GM19035 (cell line): ENCODE results near the gene LSM6.

Experiments
- ATAC-seq: cut with Tn5 transposase; IDR thresholded peaks from one replicate; pipeline ENCODE4 v1.9.1; 2021; ENCODE audit not compliant: unreplicated experiment

Gene LSM6

DNA sequence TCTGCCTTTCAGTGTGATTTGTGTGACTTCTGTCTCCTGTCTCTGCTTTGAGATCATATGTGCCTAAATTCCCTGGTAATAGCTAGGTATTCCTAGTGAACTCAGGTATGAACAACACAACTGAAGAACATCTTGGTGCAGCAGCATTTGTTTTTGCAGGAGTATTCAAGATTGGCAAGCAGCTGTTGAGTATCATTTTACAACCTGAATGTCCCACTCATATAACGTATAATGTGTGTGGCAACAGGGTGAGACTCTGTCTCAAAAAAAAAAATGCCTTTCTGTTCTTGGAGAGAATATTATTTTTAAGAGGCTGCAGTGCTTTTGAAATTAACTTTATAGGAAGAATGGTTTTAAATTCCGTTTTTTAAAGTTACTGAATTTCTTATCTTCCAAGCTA lies 7.7 kb downstream of the LSM6 start:
- ATAC-seq: no peak

GRCh38 chr4:146186041-146186440 lies 10.5 kb downstream of the LSM6 start:
- no peak for ATAC-seq

- ATAC-seq: no peak
These were observed 11.1 kb downstream of the LSM6 start for GRCh38 chr4:146186596-146186995.

DNA sequence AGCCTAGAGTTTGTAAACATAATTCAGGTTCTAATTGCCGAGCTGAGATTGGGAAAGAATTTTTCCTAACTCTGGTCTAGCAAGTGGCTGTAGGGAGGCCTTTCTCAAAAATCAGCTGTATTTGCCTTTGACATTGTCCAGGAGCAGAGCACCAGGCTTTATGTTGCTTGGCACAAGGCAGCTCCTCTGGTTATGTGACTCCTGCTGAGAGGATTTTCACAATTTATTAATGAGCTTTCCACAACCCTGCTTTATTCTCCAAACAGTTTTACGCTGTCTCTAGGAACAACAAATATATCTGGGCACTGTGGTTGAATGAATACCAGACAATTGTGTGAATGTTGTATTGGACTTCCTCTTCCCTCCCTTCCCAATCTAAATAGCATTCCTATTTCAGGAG lies 14.9 kb downstream of the LSM6 start:
- no peak for ATAC-seq

DNA sequence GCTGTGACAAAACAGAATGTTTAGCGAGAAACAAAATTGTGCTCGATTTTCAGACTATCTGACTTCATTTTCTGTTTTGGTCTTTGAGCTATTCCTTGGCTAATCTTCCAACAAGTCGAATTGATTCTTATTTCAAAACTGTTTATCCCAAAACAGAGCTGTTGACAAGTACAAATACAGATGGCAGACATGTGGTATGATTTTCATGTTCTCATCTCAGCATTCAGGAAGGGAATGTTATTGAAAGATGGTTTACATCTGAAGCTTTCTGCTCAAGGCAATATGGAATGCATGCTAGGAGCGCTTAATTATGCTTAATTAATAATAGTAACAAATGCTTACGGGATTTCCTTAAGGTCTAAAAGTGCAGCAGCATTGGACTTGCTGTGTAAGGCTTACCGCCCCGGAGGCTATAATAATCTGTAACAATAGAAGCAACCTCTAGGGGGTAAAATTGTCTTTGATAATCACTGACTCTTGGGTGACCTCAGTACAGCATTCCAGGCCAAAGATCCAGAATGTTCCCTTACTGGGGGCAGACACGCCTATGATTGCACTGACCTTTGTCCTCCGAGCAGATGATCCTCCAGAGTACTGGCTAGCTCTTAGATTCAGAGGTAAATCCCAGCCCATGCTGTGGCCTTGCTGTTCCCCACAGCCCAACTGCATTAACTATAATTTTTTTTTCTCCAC lies 16.4 kb downstream of the LSM6 start:
- ATAC-seq: no peak

DNA sequence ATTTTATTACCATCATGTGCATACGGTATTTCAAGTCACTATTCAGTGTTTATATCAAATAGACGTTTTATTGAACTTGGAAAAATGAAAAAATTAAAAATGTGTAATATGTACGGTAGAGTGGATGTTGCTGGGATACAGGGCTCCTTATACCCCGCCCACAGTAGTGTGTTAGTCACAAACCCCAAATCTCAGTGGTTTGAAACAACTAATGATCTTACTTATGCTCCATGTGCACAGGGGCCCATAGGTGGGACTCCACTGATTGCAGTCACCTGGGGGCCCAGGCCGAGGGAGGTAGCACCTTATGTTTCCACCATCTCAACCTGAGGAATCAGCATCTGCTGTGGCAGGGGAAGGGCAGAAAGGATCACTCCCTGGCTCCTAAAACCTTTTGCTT lies 18.1 kb downstream of the LSM6 start:
- no peak for ATAC-seq

GRCh38 chr4:146194212-146194611 lies 18.7 kb downstream of the LSM6 start:
- no peak for ATAC-seq

- ATAC-seq: no peak
These were observed 27.1 kb downstream of the LSM6 start for GRCh38 chr4:146202665-146203064.

DNA sequence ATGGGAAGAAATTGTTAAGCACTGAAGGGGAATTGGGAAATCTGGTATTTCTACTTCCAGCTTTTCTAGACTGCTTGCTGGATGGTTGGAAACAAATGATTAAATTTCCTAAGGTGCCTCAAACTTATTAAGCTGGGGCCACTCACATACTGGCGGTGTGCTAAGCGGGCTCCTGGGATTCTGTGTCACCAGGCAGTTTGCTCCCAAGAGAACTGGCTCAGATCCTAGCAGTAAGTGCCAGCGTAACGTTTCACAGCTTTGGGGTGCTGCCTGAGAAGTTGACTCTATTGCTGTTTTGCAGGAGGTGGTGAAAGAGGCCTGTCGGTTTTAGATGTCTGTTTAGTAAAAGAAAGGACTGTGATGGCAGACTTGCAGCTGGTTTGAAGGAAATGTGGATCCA lies 31.9 kb downstream of the LSM6 start:
- ATAC-seq: no peak

- ATAC-seq: no peak
These were observed 35.4 kb downstream of the LSM6 start for GRCh38 chr4:146210890-146211289.

- ATAC-seq: no peak
These were observed 35.9 kb downstream of the LSM6 start for GRCh38 chr4:146211440-146211839.

GRCh38 chr4:146212781-146213180 lies 37.3 kb downstream of the LSM6 start:
- ATAC-seq: no peak

DNA sequence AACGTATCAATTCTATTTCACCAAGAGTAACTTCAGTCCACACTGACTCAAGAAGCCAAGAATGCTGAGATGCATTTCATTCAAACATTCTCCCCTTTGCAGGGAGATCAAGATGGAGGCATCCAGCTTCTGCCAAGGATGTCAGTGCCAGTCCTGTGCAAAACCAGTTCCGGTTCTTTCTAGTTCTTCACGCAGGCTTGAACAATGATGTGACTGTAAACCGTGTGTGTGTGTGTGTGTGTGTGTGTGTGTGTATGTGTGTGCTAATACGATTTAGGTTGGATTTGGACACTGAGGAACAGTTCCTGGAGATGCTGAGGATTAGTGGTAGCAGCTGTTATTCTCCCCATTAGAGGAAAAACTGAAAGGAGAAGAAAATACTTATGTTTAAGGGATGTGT lies 38.7 kb downstream of the LSM6 start, which contains the start of gene REELD1:
Gene REELD1, plus strand, starts transcription at position 301 of the 400 bp plus-strand sequence. CDS start 2,415 bp downstream, outside the sequence.
- no peak for ATAC-seq

- ATAC-seq: no peak
These were observed 46.8 kb downstream of the LSM6 start for GRCh38 chr4:146222313-146222712.

DNA sequence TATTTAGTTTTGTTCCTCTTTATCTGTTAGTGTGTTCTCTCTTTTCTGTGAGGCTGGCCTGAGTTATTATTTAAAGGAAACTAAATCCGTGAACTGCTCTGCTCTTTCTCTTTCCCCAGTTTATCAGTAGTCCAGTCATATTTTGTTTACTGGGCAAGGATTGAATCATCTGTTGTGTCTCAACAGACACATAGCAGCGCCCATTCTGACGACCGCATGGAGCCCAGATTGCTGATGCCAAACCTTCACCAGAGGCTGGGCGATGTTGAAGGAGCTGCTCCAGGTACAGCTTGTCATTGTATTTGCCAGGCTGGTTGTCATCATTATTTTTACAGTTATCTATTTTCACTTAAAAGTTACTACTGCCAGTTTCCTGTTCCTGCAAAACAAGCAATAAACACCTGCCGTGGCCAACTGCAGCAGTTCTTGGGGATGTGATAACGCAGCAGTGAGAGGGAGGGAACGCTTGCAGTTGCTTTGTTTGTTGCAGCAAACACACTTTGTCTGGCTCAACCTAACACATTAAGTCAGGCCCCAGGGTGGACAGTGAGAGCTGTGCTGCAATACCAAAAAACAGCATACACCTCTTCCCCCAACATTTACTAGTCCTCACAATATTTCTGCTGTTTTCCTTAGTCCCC lies 48.9 kb downstream of the LSM6 start:
- no peak for ATAC-seq

GRCh38 chr4:146229406-146229805 lies 53.9 kb downstream of the LSM6 start:
- ATAC-seq: no peak

GRCh38 chr4:146232131-146232722 lies 56.7 kb downstream of the LSM6 start:
- ATAC-seq: no peak

GRCh38 chr4:146235654-146236177 lies 60.2 kb downstream of the LSM6 start:
- no peak for ATAC-seq

DNA sequence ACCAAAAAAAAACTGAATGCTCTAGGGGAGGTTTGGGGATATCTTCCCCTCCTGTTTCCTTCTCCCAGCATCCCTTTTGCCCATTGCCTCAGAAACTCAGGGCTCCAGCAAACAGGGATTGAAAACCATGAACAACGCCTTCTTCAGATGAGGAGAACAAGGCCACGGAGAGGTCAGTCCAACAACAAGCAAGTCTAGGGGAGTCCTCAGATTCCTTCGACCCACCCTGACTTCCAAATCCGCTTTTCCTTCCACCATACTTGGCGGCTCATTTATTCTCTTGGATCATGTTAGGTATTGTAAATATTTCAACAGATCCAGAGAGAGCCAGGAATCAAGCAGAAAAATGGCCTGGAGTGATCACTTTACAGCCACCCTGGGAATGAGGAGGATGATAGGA lies 60.7 kb downstream of the LSM6 start:
- no peak for ATAC-seq

- ATAC-seq: no peak
These were observed 61.6 kb downstream of the LSM6 start for GRCh38 chr4:146237092-146237491.

- no peak for ATAC-seq
These were observed 62.6 kb downstream of the LSM6 start for GRCh38 chr4:146238107-146238506.
